ENCODE results near the gene ESD.
"Not testable (repeated sequence)": the region's sequence is repeated elsewhere in the genome, so short reads cannot be mapped to it uniquely, and the experiment has no call there.

Gene ESD

GRCh38 chr13:46795321-46795720, 1.6 kb downstream of the ESD start:
- H3K36me3 ChIP-seq (ENCODE audit: control insufficient read depth in 2 of 2, insufficient read depth in 2 of 2, low read length in 2 of 2): peaks cover 0 to 7% of the 10 kb centered on the region in 2 donors
- no peak overlapping the region for H3K27ac ChIP-seq (ENCODE audit: low read length)
- H3K4me3 ChIP-seq (ENCODE audit: low read length in 2 of 2): peak overlapping the region in 1 of 2 donors; percentile 90
- H3K9ac ChIP-seq (ENCODE audit: low read length in 2 of 2): no peak overlapping the region
- no peaks in the 10 kb centered on the region for H3K9me3 ChIP-seq (ENCODE audit: control insufficient read depth in 2 of 2, low read length in 2 of 2)
- H3K27me3 ChIP-seq (ENCODE audit: control insufficient read depth in 1 of 2, insufficient read depth in 2 of 2, low read length in 2 of 2): no peaks in the 10 kb centered on the region
- peaks cover 20% of the 10 kb centered on the region for H3K4me1 ChIP-seq (ENCODE audit: control insufficient read depth, insufficient read depth, low read length)

GRCh38 chr13:46783504-46783903, 13.5 kb downstream of the ESD start:
- Histone ChIP-seq H3K4me1 (ENCODE audit: control insufficient read depth, insufficient read depth, low read length) (no peaks in the 10 kb centered on the region), H3K9me3 (ENCODE audit: control insufficient read depth in 2 of 2, low read length in 2 of 2) (no peaks in the 10 kb centered on the region), H3K27me3 (ENCODE audit: control insufficient read depth in 1 of 2, insufficient read depth in 2 of 2, low read length in 2 of 2) (no peaks in the 10 kb centered on the region), H3K4me3 (ENCODE audit: low read length in 2 of 2) (no peak overlapping the region), H3K9ac (ENCODE audit: low read length in 2 of 2) (no peak overlapping the region), H3K27ac (ENCODE audit: low read length) (no peak overlapping the region), H3K36me3 (ENCODE audit: control insufficient read depth in 2 of 2, insufficient read depth in 2 of 2, low read length in 2 of 2) (peaks cover 22 to 33% of the 10 kb centered on the region in 2 donors)

- H3K9me3 ChIP-seq (ENCODE audit: control insufficient read depth in 2 of 2, low read length in 2 of 2): no peaks in the 10 kb centered on the region
- no peak overlapping the region for H3K9ac ChIP-seq (ENCODE audit: low read length in 2 of 2)
- H3K4me1 ChIP-seq (ENCODE audit: control insufficient read depth, insufficient read depth, low read length): no peaks in the 10 kb centered on the region
- H3K27me3 ChIP-seq (ENCODE audit: control insufficient read depth in 1 of 2, insufficient read depth in 2 of 2, low read length in 2 of 2): no peaks in the 10 kb centered on the region
- no peak overlapping the region for H3K4me3 ChIP-seq (ENCODE audit: low read length in 2 of 2)
- peaks cover 22 to 33% of the 10 kb centered on the region in 2 donors for H3K36me3 ChIP-seq (ENCODE audit: control insufficient read depth in 2 of 2, insufficient read depth in 2 of 2, low read length in 2 of 2)
- no peak overlapping the region for H3K27ac ChIP-seq (ENCODE audit: low read length)
Measured at GRCh38 chr13:46782691-46783090, 14.3 kb downstream of the ESD start.

GRCh38 chr13:46782066-46782465, 14.9 kb downstream of the ESD start:
- Histone ChIP-seq H3K9me3 (ENCODE audit: control insufficient read depth in 2 of 2, low read length in 2 of 2) (no peaks in the 10 kb centered on the region), H3K4me1 (ENCODE audit: control insufficient read depth, insufficient read depth, low read length) (no peaks in the 10 kb centered on the region), H3K27ac (ENCODE audit: low read length) (no peak overlapping the region), H3K9ac (ENCODE audit: low read length in 2 of 2) (no peak overlapping the region), H3K4me3 (ENCODE audit: low read length in 2 of 2) (no peak overlapping the region), H3K27me3 (ENCODE audit: control insufficient read depth in 1 of 2, insufficient read depth in 2 of 2, low read length in 2 of 2) (no peaks in the 10 kb centered on the region), H3K36me3 (ENCODE audit: control insufficient read depth in 2 of 2, insufficient read depth in 2 of 2, low read length in 2 of 2) (peaks cover 24 to 35% of the 10 kb centered on the region in 2 donors)

GRCh38 chr13:46778890-46779289, 18.1 kb downstream of the ESD start:
- Histone ChIP-seq H3K9me3 (ENCODE audit: control insufficient read depth in 2 of 2, low read length in 2 of 2) (no peaks in the 10 kb centered on the region), H3K27me3 (ENCODE audit: control insufficient read depth in 1 of 2, insufficient read depth in 2 of 2, low read length in 2 of 2) (no peaks in the 10 kb centered on the region), H3K4me1 (ENCODE audit: control insufficient read depth, insufficient read depth, low read length) (no peaks in the 10 kb centered on the region), H3K4me3 (ENCODE audit: low read length in 2 of 2) (no peak overlapping the region), H3K27ac (ENCODE audit: low read length) (no peak overlapping the region), H3K9ac (ENCODE audit: low read length in 2 of 2) (no peak overlapping the region), H3K36me3 (ENCODE audit: control insufficient read depth in 2 of 2, insufficient read depth in 2 of 2, low read length in 2 of 2) (peaks cover 18 to 31% of the 10 kb centered on the region in 2 donors)

- Histone ChIP-seq H3K27me3 (ENCODE audit: control insufficient read depth in 1 of 2, insufficient read depth in 2 of 2, low read length in 2 of 2) (no peaks in the 10 kb centered on the region), H3K4me1 (ENCODE audit: control insufficient read depth, insufficient read depth, low read length) (no peaks in the 10 kb centered on the region), H3K9me3 (ENCODE audit: control insufficient read depth in 2 of 2, low read length in 2 of 2) (no peaks in the 10 kb centered on the region), H3K27ac (ENCODE audit: low read length) (no peak overlapping the region), H3K9ac (ENCODE audit: low read length in 2 of 2) (no peak overlapping the region), H3K36me3 (ENCODE audit: control insufficient read depth in 2 of 2, insufficient read depth in 2 of 2, low read length in 2 of 2) (peaks cover 17 to 31% of the 10 kb centered on the region in 2 donors), H3K4me3 (ENCODE audit: low read length in 2 of 2) (no peak overlapping the region)
Measured at GRCh38 chr13:46778095-46778494, 18.9 kb downstream of the ESD start.

GRCh38 chr13:46775385-46776107, 21.4 kb downstream of the ESD start:
- Histone ChIP-seq H3K9ac (ENCODE audit: low read length in 2 of 2) (no peak overlapping the region), H3K9me3 (ENCODE audit: control insufficient read depth in 2 of 2, low read length in 2 of 2) (no peaks in the 10 kb centered on the region), H3K27ac (ENCODE audit: low read length) (no peak overlapping the region), H3K4me3 (ENCODE audit: low read length in 2 of 2) (no peak overlapping the region), H3K4me1 (ENCODE audit: control insufficient read depth, insufficient read depth, low read length) (no peaks in the 10 kb centered on the region), H3K36me3 (ENCODE audit: control insufficient read depth in 2 of 2, insufficient read depth in 2 of 2, low read length in 2 of 2) (peaks cover 12 to 28% of the 10 kb centered on the region in 2 donors), H3K27me3 (ENCODE audit: control insufficient read depth in 1 of 2, insufficient read depth in 2 of 2, low read length in 2 of 2) (no peaks in the 10 kb centered on the region)

GRCh38 chr13:46773541-46773940, 23.4 kb downstream of the ESD start:
- no peaks in the 10 kb centered on the region for H3K27me3 ChIP-seq (ENCODE audit: control insufficient read depth in 1 of 2, insufficient read depth in 2 of 2, low read length in 2 of 2)
- no peak overlapping the region for H3K4me3 ChIP-seq (ENCODE audit: low read length in 2 of 2)
- no peaks in the 10 kb centered on the region for H3K4me1 ChIP-seq (ENCODE audit: control insufficient read depth, insufficient read depth, low read length)
- H3K9me3 ChIP-seq (ENCODE audit: control insufficient read depth in 2 of 2, low read length in 2 of 2): no peaks in the 10 kb centered on the region
- no peak overlapping the region for H3K27ac ChIP-seq (ENCODE audit: low read length)
- H3K36me3 ChIP-seq (ENCODE audit: control insufficient read depth in 2 of 2, insufficient read depth in 2 of 2, low read length in 2 of 2): peaks cover 10 to 25% of the 10 kb centered on the region in 2 donors
- no peak overlapping the region for H3K9ac ChIP-seq (ENCODE audit: low read length in 2 of 2)

GRCh38 chr13:46771693-46772092, 25.3 kb downstream of the ESD start:
- no peaks in the 10 kb centered on the region for H3K4me1 ChIP-seq (ENCODE audit: control insufficient read depth, insufficient read depth, low read length)
- H3K36me3 ChIP-seq (ENCODE audit: control insufficient read depth in 2 of 2, insufficient read depth in 2 of 2, low read length in 2 of 2): peaks cover 8 to 22% of the 10 kb centered on the region in 2 donors

GRCh38 chr13:46769925-46770324, 27.0 kb downstream of the ESD start:
- H3K4me1 ChIP-seq (ENCODE audit: control insufficient read depth, insufficient read depth, low read length); H3K27ac ChIP-seq (ENCODE audit: low read length); H3K4me3 ChIP-seq (ENCODE audit: low read length in 2 of 2); H3K27me3 ChIP-seq (ENCODE audit: control insufficient read depth in 1 of 2, insufficient read depth in 2 of 2, low read length in 2 of 2); H3K9me3 ChIP-seq (ENCODE audit: control insufficient read depth in 2 of 2, low read length in 2 of 2); H3K9ac ChIP-seq (ENCODE audit: low read length in 2 of 2): not testable (repeated sequence)
- peaks cover 4 to 12% of the 10 kb centered on the region in 2 donors for H3K36me3 ChIP-seq (ENCODE audit: control insufficient read depth in 2 of 2, insufficient read depth in 2 of 2, low read length in 2 of 2)

More at GRCh38 chr13:46771693-46772092, 25.3 kb downstream of the ESD start:
- Histone ChIP-seq H3K9me3 (ENCODE audit: control insufficient read depth in 2 of 2, low read length in 2 of 2) (no peaks in the 10 kb centered on the region), H3K27me3 (ENCODE audit: control insufficient read depth in 1 of 2, insufficient read depth in 2 of 2, low read length in 2 of 2) (no peaks in the 10 kb centered on the region), H3K27ac (ENCODE audit: low read length) (no peak overlapping the region), H3K9ac (ENCODE audit: low read length in 2 of 2) (no peak overlapping the region), H3K4me3 (ENCODE audit: low read length in 2 of 2) (no peak overlapping the region)

GRCh38 chr13:46761866-46762265, 35.1 kb downstream of the ESD start:
- Histone ChIP-seq H3K27ac (ENCODE audit: low read length) (no peak overlapping the region), H3K4me1 (ENCODE audit: control insufficient read depth, insufficient read depth, low read length) (no peaks in the 10 kb centered on the region)

More at GRCh38 chr13:46761866-46762265, 35.1 kb downstream of the ESD start:
- H3K9ac ChIP-seq (ENCODE audit: low read length in 2 of 2): no peak overlapping the region
- H3K4me3 ChIP-seq (ENCODE audit: low read length in 2 of 2): no peak overlapping the region
- H3K27me3 ChIP-seq (ENCODE audit: control insufficient read depth in 1 of 2, insufficient read depth in 2 of 2, low read length in 2 of 2): no peaks in the 10 kb centered on the region
- H3K36me3 ChIP-seq (ENCODE audit: control insufficient read depth in 2 of 2, insufficient read depth in 2 of 2, low read length in 2 of 2): no peaks in the 10 kb centered on the region
- no peaks in the 10 kb centered on the region for H3K9me3 ChIP-seq (ENCODE audit: control insufficient read depth in 2 of 2, low read length in 2 of 2)

Data from stomach smooth muscle (tissue), 2 donors.